ENCODE data around the gene CHST7. TPM values are rescaled to one million over a fixed set of nuclear protein-coding genes. Genes with fewer than 3 reads are reported as not detected.

Gene CHST7
- total RNA-seq, 1 experiment from 2014 or later = 7.7 TPM

- no TSS peak for BruUV-seq (replicated peaks)
- RAD21 ChIA-PET (ENCODE audit: low non-redundant PET in 1 of 2, low total read pairs in 2 of 2, uncharacterized antibody in 2 of 2, unreplicated experiment in 2 of 2) = no interaction called here
Observed at GRCh38 chrX:46626566-46626965, 53.0 kb downstream of the CHST7 start.

More at GRCh38 chrX:46626566-46626965, 53.0 kb downstream of the CHST7 start:
- Histone ChIP-seq H3K9me2 (ENCODE audit: insufficient read depth) (no peaks in the 10 kb centered on the region), H2AFZ (ENCODE audit: low read depth, low read length, poor library complexity, severe bottlenecking) (no peak overlapping the region), H3K9ac (ENCODE audit: low read length) (no peak overlapping the region), H4K20me1 (ENCODE audit: insufficient read depth) (no peaks in the 10 kb centered on the region), H3K36me3 (ENCODE audit: control insufficient read depth in 1 of 2, insufficient read depth in 2 of 2, low read length in 2 of 2) (no peaks in the 10 kb centered on the region), H3K27me3 (ENCODE audit: insufficient read depth, low read length) (no peaks in the 10 kb centered on the region), H3K4me2 (ENCODE audit: low read length) (no peak overlapping the region), H3K9me3 (ENCODE audit: control insufficient read depth in 1 of 2, insufficient read depth in 1 of 2, low read depth in 1 of 2, low read length in 2 of 2) (no peaks in the 10 kb centered on the region), H3K79me2 (ENCODE audit: insufficient read depth, low read length) (no peaks in the 10 kb centered on the region), H3K4me3 (replicated peaks in 1 of 2; ENCODE audit: low read depth in 1 of 2, low read length in 2 of 2) (no peak overlapping the region), H3K27ac (ENCODE audit: low read depth, low read length) (no peak overlapping the region), H3K4me1 (ENCODE audit: control insufficient read depth in 1 of 2, insufficient read depth in 2 of 2, low read length in 2 of 2) (0 out of 4 replicates have a peak, but pooled peaks cover 0 to 8% of the 10 kb centered on the region in 2 experiments)
- TF ChIP-seq YY1 (IDR thresholded peaks at IDR 0.05; ENCODE audit: extremely low read depth, insufficient replicate concordance, low read depth, low read length) (no peak), REST (IDR thresholded peaks at IDR 0.05; ENCODE audit: low read depth) (no peak), EGR1 (IDR thresholded peaks at IDR 0.05; ENCODE audit: low read depth) (no peak), JUND (IDR thresholded peaks at IDR 0.05) (no peak)
- intact Hi-C loops (cut with micrococcal nuclease) = no loop called here
- no peak for DNase-seq (ENCODE audit: low read depth, low spot score)
- POLR2A ChIA-PET = no interaction called here
- ATAC-seq = no peak
- CTCF ChIA-PET = no interaction called here

Data from HCT116 (cell line).